HG03196 (cell line): ENCODE results near the gene HTN3.
"Not testable (repeated sequence)": the region's sequence is repeated elsewhere in the genome, so short reads cannot be mapped to it uniquely, and the experiment has no call there.

Experiments used
- ATAC-seq: cut with Tn5 transposase; IDR thresholded peaks from one replicate; pipeline ENCODE4 v1.9.1; 2021; ENCODE audit not compliant: unreplicated experiment

The HTN3 gene

GRCh38 chr4:70028159-70028558 lies at the start of gene HTN3:
Gene HTN3 (plus strand): TSS chr4:70028459. CDS start chr4:70030741, 2,282 bp downstream.
- not testable (repeated sequence) for ATAC-seq

- ATAC-seq = no peak
These were observed 44.2 kb upstream of the HTN3 start for GRCh38 chr4:69984030-69984443.

- no peak for ATAC-seq
These were observed 41.6 kb upstream of the HTN3 start for GRCh38 chr4:69986663-69987062.

- ATAC-seq = no peak
These were observed 37.2 kb upstream of the HTN3 start for GRCh38 chr4:69991016-69991415.

- ATAC-seq = no peak
These were observed 33.5 kb upstream of the HTN3 start for GRCh38 chr4:69994782-69995181.

GRCh38 chr4:69995526-69996016 lies 32.7 kb upstream of the HTN3 start, which contains the start of gene STATH:
Gene STATH (plus strand): TSS chr4:69995966. CDS start chr4:69998438, 2,472 bp downstream.
- ATAC-seq = no peak

- ATAC-seq = no peak
These were observed 28.8 kb upstream of the HTN3 start for GRCh38 chr4:69999420-69999819.

- ATAC-seq = no peak
These were observed 27.5 kb upstream of the HTN3 start for GRCh38 chr4:70000711-70001110.

GRCh38 chr4:70002507-70002906 lies 25.8 kb upstream of the HTN3 start:
- ATAC-seq = no peak

GRCh38 chr4:70008771-70009170 lies 19.5 kb upstream of the HTN3 start:
- ATAC-seq = no peak

GRCh38 chr4:70019006-70019405 lies 9.3 kb upstream of the HTN3 start:
- ATAC-seq = not testable (repeated sequence)

GRCh38 chr4:70023218-70023617 lies 5.0 kb upstream of the HTN3 start:
- no peak for ATAC-seq

GRCh38 chr4:70027011-70027410 lies 1.2 kb upstream of the HTN3 start:
- ATAC-seq = no peak

GRCh38 chr4:70037559-70037958 lies 9.3 kb downstream of the HTN3 start:
- not testable (repeated sequence) for ATAC-seq

- ATAC-seq = not testable (repeated sequence)
These were observed 11.7 kb downstream of the HTN3 start for GRCh38 chr4:70039928-70040327.

- no peak for ATAC-seq
These were observed 13.5 kb downstream of the HTN3 start for GRCh38 chr4:70041652-70042286.

GRCh38 chr4:70050138-70050537 lies 21.9 kb downstream of the HTN3 start, which contains the start of gene HTN1:
Gene HTN1 (plus strand): TSS chr4:70050438. CDS start chr4:70053077, 2,639 bp downstream.
- not testable (repeated sequence) for ATAC-seq

GRCh38 chr4:70056534-70056933 lies 28.3 kb downstream of the HTN3 start:
- ATAC-seq = not testable (repeated sequence)

- no peak for ATAC-seq
These were observed 29.4 kb downstream of the HTN3 start for GRCh38 chr4:70057651-70058050.

GRCh38 chr4:70059149-70059548 lies 30.9 kb downstream of the HTN3 start:
- no peak for ATAC-seq

GRCh38 chr4:70062000-70062399 lies 33.7 kb downstream of the HTN3 start:
- peak; percentile 97 for ATAC-seq

GRCh38 chr4:70080205-70080604 lies 51.9 kb downstream of the HTN3 start:
- no peak for ATAC-seq
